GM18870 (cell line): ENCODE results near the gene RTN4IP1.
"Not testable (repeated sequence)": the region's sequence is repeated elsewhere in the genome, so short reads cannot be mapped to it uniquely, and the experiment has no call there.

Experiments
- ATAC-seq: cut with Tn5 transposase; IDR thresholded peaks from one replicate; pipeline ENCODE4 v1.9.1; 2021; ENCODE audit warnings: moderate library complexity; ENCODE audit not compliant: unreplicated experiment

Gene RTN4IP1

GRCh38 chr6:106586815-106587415 is 42.4 kb downstream of the RTN4IP1 start:
- no peak for ATAC-seq

GRCh38 chr6:106581468-106581867 is 47.8 kb downstream of the RTN4IP1 start:
- no peak for ATAC-seq

- no peak for ATAC-seq
These were observed 50.0 kb downstream of the RTN4IP1 start for GRCh38 chr6:106579281-106579680.

GRCh38 chr6:106574741-106575458 is 54.4 kb downstream of the RTN4IP1 start:
- ATAC-seq: no peak

GRCh38 chr6:106572875-106573585 is 56.3 kb downstream of the RTN4IP1 start:
- ATAC-seq: no peak

GRCh38 chr6:106572436-106572835 is 56.9 kb downstream of the RTN4IP1 start:
- no peak for ATAC-seq

GRCh38 chr6:106569428-106569827 is 59.9 kb downstream of the RTN4IP1 start:
- ATAC-seq: no peak

GRCh38 chr6:106568530-106568929 is 60.8 kb downstream of the RTN4IP1 start:
- ATAC-seq: no peak

- ATAC-seq: no peak
These were observed 64.8 kb downstream of the RTN4IP1 start for GRCh38 chr6:106564476-106564875.

- no peak for ATAC-seq
These were observed 65.7 kb downstream of the RTN4IP1 start for GRCh38 chr6:106563614-106564013.

GRCh38 chr6:106561686-106562405 is 67.5 kb downstream of the RTN4IP1 start:
- ATAC-seq: no peak

- ATAC-seq: no peak
These were observed 68.2 kb downstream of the RTN4IP1 start for GRCh38 chr6:106560996-106561685.

GRCh38 chr6:106559659-106560058 is 69.6 kb downstream of the RTN4IP1 start:
- ATAC-seq: not testable (repeated sequence)

GRCh38 chr6:106558364-106558763 is 70.9 kb downstream of the RTN4IP1 start:
- no peak for ATAC-seq

GRCh38 chr6:106557837-106558236 is 71.5 kb downstream of the RTN4IP1 start:
- no peak for ATAC-seq

- ATAC-seq: no peak
These were observed 72.8 kb downstream of the RTN4IP1 start for GRCh38 chr6:106556368-106556960.

- ATAC-seq: no peak
These were observed 73.5 kb downstream of the RTN4IP1 start for GRCh38 chr6:106555767-106556166.

GRCh38 chr6:106553440-106553839 is 75.9 kb downstream of the RTN4IP1 start:
- ATAC-seq: no peak

- ATAC-seq: no peak
These were observed 78.1 kb downstream of the RTN4IP1 start for GRCh38 chr6:106551155-106551554.

- no peak for ATAC-seq
These were observed 79.8 kb downstream of the RTN4IP1 start for GRCh38 chr6:106549521-106549920.
